ENCODE data around the gene YRDC. TPM values are rescaled to one million over a fixed set of nuclear protein-coding genes. Genes with fewer than 3 reads are reported as not detected.

The YRDC gene
- total RNA-seq = 1 to 10 TPM; 8.7 to 9.7 TPM

- Histone ChIP-seq H3K9me3 (no peaks in the 10 kb centered on the region), H3K27me3 (replicated peaks; ENCODE audit: insufficient read depth) (no peaks in the 10 kb centered on the region), H3K36me3 (peaks cover 32% of the 10 kb centered on the region), H3K4me3 (peak within 1 kb of the TSS; percentile 91), H3K4me1 (ENCODE audit: control insufficient read depth in 1 of 2, low read depth in 2 of 2) (peaks cover 12 to 30% of the 10 kb centered on the region in 2 donors), H3K27ac (peak within 1 kb of the TSS; percentile 84 to 91)
- TF ChIP-seq CTCF (IDR thresholded peaks at IDR 0.05) = no peak
- peak; percentile 76 for DNase-seq (ENCODE audit: low spot score)
- ATAC-seq (ENCODE audit: insufficient number of reproducible peaks, low FRiP score, low read depth) = peak; percentile 93
Measured at GRCh38 chr1:37807555-37808368, at the start of gene YRDC, which contains the start of gene C1orf122. TSS of gene YRDC (minus strand) at chr1:37808208. CDS start at chr1:37808180, 28 bp downstream. TSS of gene C1orf122 (plus strand) at chr1:37807790. CDS start at chr1:37808405, 615 bp downstream.

GRCh38 chr1:37854406-37854805 lies 46.4 kb upstream of the YRDC start:
- no peak overlapping the region for H3K27ac ChIP-seq
- no peaks in the 10 kb centered on the region for H3K27me3 ChIP-seq (replicated peaks; ENCODE audit: insufficient read depth)
- peaks cover 6% of the 10 kb centered on the region for H3K36me3 ChIP-seq
- DNase-seq (ENCODE audit: low spot score) = no peak
- H3K4me3 ChIP-seq = no peak overlapping the region
- H3K4me1 ChIP-seq (ENCODE audit: control insufficient read depth in 1 of 2, low read depth in 2 of 2) = peaks cover 25 to 75% of the 10 kb centered on the region in 2 donors
- H3K9me3 ChIP-seq = no peaks in the 10 kb centered on the region
- no peak for ATAC-seq (ENCODE audit: insufficient number of reproducible peaks, low FRiP score, low read depth)
- TF ChIP-seq CTCF (IDR thresholded peaks at IDR 0.05) = no peak

DNA sequence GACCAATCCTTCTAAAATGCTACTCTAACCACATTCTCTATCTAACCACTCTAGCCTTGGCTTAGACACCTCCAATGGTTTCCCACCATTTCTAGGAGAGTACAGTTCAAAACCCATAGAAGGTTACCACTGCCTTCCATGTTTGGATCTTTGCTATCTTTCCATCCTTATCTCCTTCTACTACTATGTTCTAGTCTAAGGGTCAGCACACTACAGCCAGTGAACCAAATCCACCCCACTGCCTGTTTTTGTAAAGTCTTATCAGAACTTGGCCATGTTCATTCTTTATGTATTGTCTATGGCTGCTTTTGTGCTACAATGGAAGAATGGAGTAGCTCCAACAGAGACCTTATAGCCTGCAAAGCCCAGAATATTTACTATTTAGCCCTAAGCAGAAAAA lies 45.1 kb upstream of the YRDC start:
- H3K36me3 ChIP-seq = peaks cover 6% of the 10 kb centered on the region

GRCh38 chr1:37851782-37852210 lies 43.8 kb upstream of the YRDC start:
- peaks cover 15 to 53% of the 10 kb centered on the region in 2 donors for H3K4me1 ChIP-seq (ENCODE audit: control insufficient read depth in 1 of 2, low read depth in 2 of 2)
- no peak overlapping the region for H3K4me3 ChIP-seq
- no peaks in the 10 kb centered on the region for H3K27me3 ChIP-seq (replicated peaks; ENCODE audit: insufficient read depth)
- no peak overlapping the region for H3K27ac ChIP-seq
- DNase-seq (ENCODE audit: low spot score) = no peak
- no peak for TF ChIP-seq CTCF (IDR thresholded peaks at IDR 0.05)
- no peaks in the 10 kb centered on the region for H3K9me3 ChIP-seq
- H3K36me3 ChIP-seq = no peaks in the 10 kb centered on the region
- ATAC-seq (ENCODE audit: insufficient number of reproducible peaks, low FRiP score, low read depth) = no peak

More for the DNA sequence above, 45.1 kb upstream of the YRDC start:
- no peak overlapping the region for H3K27ac ChIP-seq
- TF ChIP-seq CTCF (IDR thresholded peaks at IDR 0.05) = no peak
- H3K4me1 ChIP-seq (ENCODE audit: control insufficient read depth in 1 of 2, low read depth in 2 of 2) = peaks cover 17 to 66% of the 10 kb centered on the region in 2 donors
- ATAC-seq (ENCODE audit: insufficient number of reproducible peaks, low FRiP score, low read depth) = no peak
- no peaks in the 10 kb centered on the region for H3K9me3 ChIP-seq
- no peaks in the 10 kb centered on the region for H3K27me3 ChIP-seq (replicated peaks; ENCODE audit: insufficient read depth)
- no peak overlapping the region for H3K4me3 ChIP-seq
- DNase-seq (ENCODE audit: low spot score) = no peak

- TF ChIP-seq CTCF (IDR thresholded peaks at IDR 0.05) = no peak
- no peak overlapping the region for H3K27ac ChIP-seq
- H3K9me3 ChIP-seq = no peaks in the 10 kb centered on the region
- no peak for ATAC-seq (ENCODE audit: insufficient number of reproducible peaks, low FRiP score, low read depth)
- H3K27me3 ChIP-seq (replicated peaks; ENCODE audit: insufficient read depth) = no peaks in the 10 kb centered on the region
- no peak for DNase-seq (ENCODE audit: low spot score)
- H3K4me3 ChIP-seq = no peak overlapping the region
- peaks cover 15 to 47% of the 10 kb centered on the region in 2 donors for H3K4me1 ChIP-seq (ENCODE audit: control insufficient read depth in 1 of 2, low read depth in 2 of 2)
- H3K36me3 ChIP-seq = no peaks in the 10 kb centered on the region
Measured at GRCh38 chr1:37851262-37851661, 43.3 kb upstream of the YRDC start.

All from thoracic aorta (tissue), 2 donors.